ENCODE results near the gene CNOT6L.

The CNOT6L gene

DNA sequence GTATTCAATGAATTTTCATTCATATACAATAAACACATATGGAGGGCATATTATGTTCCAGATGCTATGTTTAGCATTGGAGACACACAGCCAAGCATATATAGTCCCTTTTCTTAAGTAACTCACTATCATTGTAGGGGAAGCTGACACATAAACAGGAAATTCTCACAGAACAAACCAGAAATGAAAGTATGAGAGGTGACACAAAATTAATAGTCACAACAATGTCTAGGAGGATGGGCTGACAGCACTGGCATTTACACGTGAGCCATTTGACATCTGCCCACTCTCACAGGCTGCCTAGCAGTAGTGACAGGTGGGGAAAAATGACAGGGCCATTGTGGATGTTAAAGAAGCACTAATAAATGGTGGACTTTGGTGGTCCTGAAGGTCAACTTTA is 2.6 kb upstream of the CNOT6L start:
- Histone ChIP-seq H3K4me3 (replicated peaks; ENCODE audit: insufficient read depth, low read length) (no peak overlapping the region), H3K27me3 (ENCODE audit: insufficient read depth, poor library complexity, severe bottlenecking) (no peaks in the 10 kb centered on the region), H3K27ac (replicated peaks) (no peak overlapping the region; the same call in 1 of the 2 replicates)
- TF ChIP-seq POLR2AphosphoS5 (IDR thresholded peaks at IDR 0.05; ENCODE audit: low read depth) (no peak), CTCF (IDR thresholded peaks at IDR 0.05; ENCODE audit: insufficient read depth, low read length) (no peak), GABPA (IDR thresholded peaks at IDR 0.05; ENCODE audit: low read depth) (no peak), SPI1 (IDR thresholded peaks at IDR 0.05; ENCODE audit: borderline replicate concordance, low read depth) (no peak)
- TF ChIP-seq, protein P1, sequence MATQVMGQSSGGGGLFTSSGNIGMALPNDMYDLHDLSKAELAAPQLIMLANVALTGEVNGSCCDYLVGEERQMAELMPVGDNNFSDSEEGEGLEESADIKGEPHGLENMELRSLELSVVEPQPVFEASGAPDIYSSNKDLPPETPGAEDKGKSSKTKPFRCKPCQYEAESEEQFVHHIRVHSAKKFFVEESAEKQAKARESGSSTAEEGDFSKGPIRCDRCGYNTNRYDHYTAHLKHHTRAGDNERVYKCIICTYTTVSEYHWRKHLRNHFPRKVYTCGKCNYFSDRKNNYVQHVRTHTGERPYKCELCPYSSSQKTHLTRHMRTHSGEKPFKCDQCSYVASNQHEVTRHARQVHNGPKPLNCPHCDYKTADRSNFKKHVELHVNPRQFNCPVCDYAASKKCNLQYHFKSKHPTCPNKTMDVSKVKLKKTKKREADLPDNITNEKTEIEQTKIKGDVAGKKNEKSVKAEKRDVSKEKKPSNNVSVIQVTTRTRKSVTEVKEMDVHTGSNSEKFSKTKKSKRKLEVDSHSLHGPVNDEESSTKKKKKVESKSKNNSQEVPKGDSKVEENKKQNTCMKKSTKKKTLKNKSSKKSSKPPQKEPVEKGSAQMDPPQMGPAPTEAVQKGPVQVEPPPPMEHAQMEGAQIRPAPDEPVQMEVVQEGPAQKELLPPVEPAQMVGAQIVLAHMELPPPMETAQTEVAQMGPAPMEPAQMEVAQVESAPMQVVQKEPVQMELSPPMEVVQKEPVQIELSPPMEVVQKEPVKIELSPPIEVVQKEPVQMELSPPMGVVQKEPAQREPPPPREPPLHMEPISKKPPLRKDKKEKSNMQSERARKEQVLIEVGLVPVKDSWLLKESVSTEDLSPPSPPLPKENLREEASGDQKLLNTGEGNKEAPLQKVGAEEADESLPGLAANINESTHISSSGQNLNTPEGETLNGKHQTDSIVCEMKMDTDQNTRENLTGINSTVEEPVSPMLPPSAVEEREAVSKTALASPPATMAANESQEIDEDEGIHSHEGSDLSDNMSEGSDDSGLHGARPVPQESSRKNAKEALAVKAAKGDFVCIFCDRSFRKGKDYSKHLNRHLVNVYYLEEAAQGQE (IDR thresholded peaks at IDR 0.05; ENCODE audit: insufficient replicate concordance, low read depth), result no peak
- no peak for DNase-seq (ENCODE audit: low read depth in 1 of 2, low spot score in 1 of 2)

GRCh38 chr4:77820649-77821561 is 1.7 kb upstream of the CNOT6L start:
- TF ChIP-seq SPI1 (IDR thresholded peaks at IDR 0.05; ENCODE audit: borderline replicate concordance, low read depth) (no peak), POLR2AphosphoS5 (IDR thresholded peaks at IDR 0.05; ENCODE audit: low read depth) (no peak), CTCF (IDR thresholded peaks at IDR 0.05; ENCODE audit: insufficient read depth, low read length) (no peak), GABPA (IDR thresholded peaks at IDR 0.05; ENCODE audit: low read depth) (no peak)
- TF ChIP-seq, protein P1 (IDR thresholded peaks at IDR 0.05; ENCODE audit: insufficient replicate concordance, low read depth), result no peak
- H3K4me3 ChIP-seq (replicated peaks; ENCODE audit: insufficient read depth, low read length), result peak overlapping the region; percentile 57
- no peaks in the 10 kb centered on the region for H3K27me3 ChIP-seq (ENCODE audit: insufficient read depth, poor library complexity, severe bottlenecking)
- peak; percentile 55 to 63 for DNase-seq (ENCODE audit: low read depth in 1 of 2, low spot score in 1 of 2)
- H3K27ac ChIP-seq (replicated peaks), result peak overlapping the region; percentile 96

- Histone ChIP-seq H3K27ac (replicated peaks) (peak overlapping the region; percentile 96), H3K27me3 (ENCODE audit: insufficient read depth, poor library complexity, severe bottlenecking) (no peaks in the 10 kb centered on the region), H3K4me3 (replicated peaks; ENCODE audit: insufficient read depth, low read length) (peak overlapping the region; percentile 57)
- DNase-seq (ENCODE audit: low read depth in 1 of 2, low spot score in 1 of 2), result peak; percentile 64 to 89
- TF ChIP-seq GABPA (IDR thresholded peaks at IDR 0.05; ENCODE audit: low read depth), result no peak
- TF ChIP-seq POLR2AphosphoS5 (IDR thresholded peaks at IDR 0.05; ENCODE audit: low read depth), result peak; percentile 79; the same call in 1 of the 2 replicates
Observed at GRCh38 chr4:77819843-77820648, 878 bp upstream of the CNOT6L start.

DNA sequence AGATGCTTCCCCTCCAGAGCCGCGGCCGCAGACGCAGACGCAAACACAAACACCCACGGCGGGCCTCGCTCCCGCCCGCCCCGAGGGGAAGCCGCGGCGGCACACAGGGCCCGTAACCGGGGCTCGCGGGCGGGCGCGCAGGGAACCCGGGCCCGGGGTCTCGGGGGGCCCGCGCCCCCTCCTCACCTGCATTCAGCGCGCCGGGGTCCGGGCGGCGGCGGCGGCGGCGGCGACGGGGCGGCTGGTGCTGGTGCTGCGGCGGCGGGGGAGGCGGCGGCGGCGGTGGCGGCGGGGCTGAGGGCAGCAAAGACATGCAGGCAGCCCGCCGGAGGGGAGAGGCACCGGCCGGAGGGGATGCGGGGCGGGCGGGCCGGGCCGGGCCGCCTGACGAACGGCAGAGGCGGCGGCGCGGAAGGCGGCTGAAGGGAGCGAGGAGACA is 255 bp upstream of the CNOT6L start:
- peak overlapping the region; percentile 93 for H3K27ac ChIP-seq (replicated peaks)
- no peaks in the 10 kb centered on the region for H3K27me3 ChIP-seq (ENCODE audit: insufficient read depth, poor library complexity, severe bottlenecking)
- H3K4me3 ChIP-seq (replicated peaks; ENCODE audit: insufficient read depth, low read length), result peak overlapping the region; percentile 57
- TF ChIP-seq GABPA (IDR thresholded peaks at IDR 0.05; ENCODE audit: low read depth) (no peak), SPI1 (IDR thresholded peaks at IDR 0.05; ENCODE audit: borderline replicate concordance, low read depth) (no peak), CTCF (IDR thresholded peaks at IDR 0.05; ENCODE audit: insufficient read depth, low read length) (no peak), POLR2AphosphoS5 (IDR thresholded peaks at IDR 0.05; ENCODE audit: low read depth) (no peak; the same call in 1 of the 2 replicates)
- TF ChIP-seq, protein P1 (IDR thresholded peaks at IDR 0.05; ENCODE audit: insufficient replicate concordance, low read depth), result no peak
- peak in 1 of 2 experiments; percentile 14 for DNase-seq (ENCODE audit: low read depth in 1 of 2, low spot score in 1 of 2)
